Body of pancreas (tissue), 4 donors: ENCODE data around the gene SDHD. TPM values are rescaled to one million over a fixed set of nuclear protein-coding genes. Genes with fewer than 3 reads are reported as not detected.

ENCODE experiments used
- ATAC-seq: fragments of 150-250 bp; one replicate; pipeline ENCODE4 v1.9.1; 2016
- DNase-seq, 4 donors: peaks; one replicate each; pipeline ENCODE4 v3.0.0-alpha.2; 2019
- H3K27ac ChIP-seq, 4 donors: fragments of 200-600 bp; sonication (generic); 1 replicate in 3 of 4; 2 replicates in 1 of 4; pipeline versions ENCODE4 v1.5.1 to v1.6.1; 2016 to 2019; ENCODE audit warnings: mild to moderate bottlenecking in 1 of 4, mixed read lengths in 1 of 4, moderate library complexity in 1 of 4
- H3K27me3 ChIP-seq, 2 donors: fragments of 200-600 bp; sonication (generic); one replicate each; pipeline ENCODE4 v1.6.0; 2016; ENCODE audit warnings: mild to moderate bottlenecking in 1 of 2
- H3K36me3 ChIP-seq, 2 donors: fragments of 200-600 bp; sonication (generic); replicated peaks in 1 of 2; 2 replicates each; pipeline ENCODE4 v1.5.1; 2016; ENCODE audit warnings: low read depth in 2 of 2; ENCODE audit not compliant: insufficient read depth in 1 of 2
- H3K4me1 ChIP-seq: fragments of 200-600 bp; sonication (generic); one replicate; pipeline ENCODE4 v1.6.0; 2016
- H3K4me3 ChIP-seq, 2 donors: fragments of 200-600 bp; sonication (generic); 1 replicate in 1 of 2; 2 replicates in 1 of 2; pipeline ENCODE4 v1.5.1; 2016 to 2019
- H3K9me3 ChIP-seq, 3 donors: fragments of 200-600 bp; sonication (generic); 1 replicate in 2 of 3; 2 replicates in 1 of 3; pipeline ENCODE4 v1.5.1; 2016
- CTCF ChIP-seq, 7 experiments: fragments of 450-650 bp in 4 of 7; fragments of 200-600 bp in 3 of 7; sonication (generic) in 3 of 7; IDR thresholded peaks; one replicate each; pipeline ENCODE4 v1.5.1; 2016 to 2019; ENCODE audit warnings: antibody characterized with exemption in 7 of 7
- POLR2A ChIP-seq, 3 donors: fragments of 450-650 bp; IDR thresholded peaks; one replicate each; pipeline ENCODE4 v1.6.1; 2016; ENCODE audit warnings: antibody characterized with exemption in 3 of 3, mild to moderate bottlenecking in 2 of 3
- WGBS, 2 donors: methylation state at CpG; one replicate each; pipeline ENCODE4 v1.1.5; 2017; 5-methylcytosine and 5-hydroxymethylcytosine counted together
- intact Hi-C: fragments of 100-400 bp; cut with DNase I; formaldehyde crosslinking; loops from one replicate; pipeline ENCODE4 v1.15.1; 2023
- total RNA-seq, 2 donors: library from RNA; depleted of rRNA; stranded (reverse); fragments of >200 nt; gene quantifications; one replicate each; pipeline ENCODE4 v1.1.0, GENCODE V29; 2016

SDHD gene
- total RNA-seq, 2 donors from 2014 or later = 27.4 to 68.5 TPM

GRCh38 chr11:112132737-112133136 is 46.1 kb downstream of the SDHD start:
- ATAC-seq = no peak
- Histone ChIP-seq H3K9me3 (no peaks in the 10 kb centered on the region), H3K27ac (no peak overlapping the region), H3K36me3 (no peaks in the 10 kb centered on the region), H3K4me1 (no peaks in the 10 kb centered on the region), H3K4me3 (no peak overlapping the region), H3K27me3 (no peaks in the 10 kb centered on the region)
- intact Hi-C loops = no loop called here
- TF ChIP-seq POLR2A (IDR thresholded peaks at IDR 0.05) (no peak), CTCF (IDR thresholded peaks at IDR 0.05) (no peak)
- WGBS, 2 donors = 64 to 87% methylated on average over 2 of the region's 2 CpGs
- no peak for DNase-seq

DNA sequence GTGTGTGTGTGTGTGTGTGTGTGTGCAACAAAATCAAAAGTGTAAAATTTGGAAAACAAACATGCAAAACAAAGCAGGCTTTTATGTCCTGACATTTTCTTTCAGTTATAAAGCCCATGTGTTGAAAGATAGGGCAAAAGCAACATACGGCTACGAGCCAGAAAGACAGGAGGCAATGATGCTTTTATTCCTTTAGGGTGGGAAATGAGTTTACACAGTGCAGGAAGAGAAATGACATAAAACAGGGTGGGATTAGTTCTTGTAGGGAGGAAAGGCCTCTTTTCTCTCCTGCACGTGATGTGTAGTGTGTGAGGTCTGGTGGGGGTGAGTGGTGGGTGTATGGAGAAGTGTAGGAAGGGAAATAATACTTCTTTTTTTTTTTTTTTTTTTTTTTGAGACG is 47.8 kb downstream of the SDHD start:
- 89 to 98% methylated on average over 3 to 4 of the region's 4 CpGs for WGBS, 2 donors
- H3K9me3 ChIP-seq = no peaks in the 10 kb centered on the region
- TF ChIP-seq POLR2A (IDR thresholded peaks at IDR 0.05) = no peak
- no peak for TF ChIP-seq CTCF (IDR thresholded peaks at IDR 0.05)
- intact Hi-C loops = no loop called here
- H3K4me3 ChIP-seq = no peak overlapping the region
- no peak for ATAC-seq
- H3K27me3 ChIP-seq = no peaks in the 10 kb centered on the region
- DNase-seq = no peak
- H3K4me1 ChIP-seq = no peaks in the 10 kb centered on the region
- no peak overlapping the region for H3K27ac ChIP-seq
- no peaks in the 10 kb centered on the region for H3K36me3 ChIP-seq

- Histone ChIP-seq H3K27ac (no peak overlapping the region), H3K27me3 (no peaks in the 10 kb centered on the region), H3K36me3 (no peaks in the 10 kb centered on the region), H3K4me1 (no peaks in the 10 kb centered on the region), H3K9me3 (no peaks in the 10 kb centered on the region), H3K4me3 (no peak overlapping the region)
- no peak for DNase-seq
- TF ChIP-seq POLR2A (IDR thresholded peaks at IDR 0.05) (no peak), CTCF (IDR thresholded peaks at IDR 0.05) (no peak)
- ATAC-seq = no peak
- intact Hi-C loops = no loop called here
- WGBS, 2 donors = 82 to 94% methylated on average over 3 of the region's 3 CpGs
Observed at GRCh38 chr11:112143597-112143996, 56.9 kb downstream of the SDHD start.

Other genes with a start within 250 kb of the SDHD start
- 10 to 100 TPM; 25.9 to 60.3 TPM for gene ALG9, start 215.3 kb upstream of the SDHD start, total RNA-seq
- gene FDXACB1, start 207.7 kb upstream of the SDHD start, total RNA-seq = 1 to 10 TPM in 1 of 2 donors, not detected in 1; 2.1 TPM
- 10 to 100 TPM in 1 of 2 donors, 1 to 10 TPM in 1; 7.8 to 31.6 TPM for gene CFAP68, start 207.3 kb upstream of the SDHD start, total RNA-seq
- gene CRYAB, start 175.1 kb upstream of the SDHD start, total RNA-seq = 10 to 100 TPM; 10.4 to 61.0 TPM
- gene HSPB2, start 174.1 kb upstream of the SDHD start, total RNA-seq = not detected
- 10 to 100 TPM in 1 of 2 donors, 1 to 10 TPM in 1; 4.6 to 14.8 TPM for gene C11orf52, start 168.0 kb upstream of the SDHD start, total RNA-seq
- 10 to 100 TPM; 14.0 to 23.4 TPM for gene DIXDC1, start 149.5 kb upstream of the SDHD start, total RNA-seq
- 10 to 100 TPM; 10.4 to 10.5 TPM for gene DLAT, start 61.5 kb upstream of the SDHD start, total RNA-seq
- 1 to 10 TPM in 1 of 2 donors, not detected in 1; 1.3 TPM for gene PIH1D2, start 12.9 kb upstream of the SDHD start, total RNA-seq
- 10 to 100 TPM in 1 of 2 donors, 1 to 10 TPM in 1; 8.3 to 10.5 TPM for gene NKAPD1, start 12.6 kb upstream of the SDHD start, total RNA-seq
- 1 to 10 TPM; 7.5 to 9.6 TPM for gene TIMM8B, start 117 bp upstream of the SDHD start, total RNA-seq
- 10 to 100 TPM in 1 of 2 donors, 1 to 10 TPM in 1; 3.3 to 22.8 TPM for gene IL18, start 77.2 kb downstream of the SDHD start, total RNA-seq
- not detected for gene TEX12, start 80.5 kb downstream of the SDHD start, total RNA-seq
- 1 to 10 TPM; 3.6 to 4.2 TPM for gene BCO2, start 88.6 kb downstream of the SDHD start, total RNA-seq
- gene PTS, start 139.6 kb downstream of the SDHD start, total RNA-seq = 10 to 100 TPM; 20.1 to 25.7 TPM
- not detected for gene PLET1, start 174.0 kb downstream of the SDHD start, total RNA-seq